Measurements from ENCODE around the gene SNX10.

GRCh38 chr7:26349005-26349915, 57.6 kb downstream of the SNX10 start:
- TF ChIP-seq POLR2A (IDR thresholded peaks at IDR 0.05; ENCODE audit: extremely low read depth, insufficient read length) (no peak), MYC (IDR thresholded peaks at IDR 0.05; ENCODE audit: low read depth, low read length) (no peak), CTCF (IDR thresholded peaks at IDR 0.05; ENCODE audit: low read depth, low read length) (no peak)
- TF ChIP-seq, protein P1, sequence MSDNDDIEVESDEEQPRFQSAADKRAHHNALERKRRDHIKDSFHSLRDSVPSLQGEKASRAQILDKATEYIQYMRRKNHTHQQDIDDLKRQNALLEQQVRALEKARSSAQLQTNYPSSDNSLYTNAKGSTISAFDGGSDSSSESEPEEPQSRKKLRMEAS (IDR thresholded peaks at IDR 0.05; ENCODE audit: low read depth, low read length): no peak

All from NB4 (cell line).